ENCODE data around the gene INPP5B.

- TF ChIP-seq EP300 (IDR thresholded peaks at IDR 0.05) = no peak
- TF ChIP-seq CTCF (IDR thresholded peaks at IDR 0.05) = no peak
Measured at GRCh38 chr1:37892151-37893047, 54.5 kb downstream of the INPP5B start.
